Ovary (tissue), 3 donors: ENCODE results near the gene SERPINA5.

Experiments
- CTCF ChIP-seq, 3 donors: fragments of 450-650 bp in 2 of 3; fragments of 200-600 bp in 1 of 3; IDR thresholded peaks; one replicate each; pipeline versions ENCODE4 v1.5.1 to v1.8.0; 2016 to 2022; ENCODE audit warnings: antibody characterized with exemption in 3 of 3, mild to moderate bottlenecking in 1 of 3
- POLR2A ChIP-seq: fragments of 450-650 bp; IDR thresholded peaks from one replicate; pipeline ENCODE4 v1.6.1; 2017; ENCODE audit warnings: antibody characterized with exemption, mild to moderate bottlenecking, moderate library complexity
- donor health status: DM: no; HTN: no; CAD: no.

DNA sequence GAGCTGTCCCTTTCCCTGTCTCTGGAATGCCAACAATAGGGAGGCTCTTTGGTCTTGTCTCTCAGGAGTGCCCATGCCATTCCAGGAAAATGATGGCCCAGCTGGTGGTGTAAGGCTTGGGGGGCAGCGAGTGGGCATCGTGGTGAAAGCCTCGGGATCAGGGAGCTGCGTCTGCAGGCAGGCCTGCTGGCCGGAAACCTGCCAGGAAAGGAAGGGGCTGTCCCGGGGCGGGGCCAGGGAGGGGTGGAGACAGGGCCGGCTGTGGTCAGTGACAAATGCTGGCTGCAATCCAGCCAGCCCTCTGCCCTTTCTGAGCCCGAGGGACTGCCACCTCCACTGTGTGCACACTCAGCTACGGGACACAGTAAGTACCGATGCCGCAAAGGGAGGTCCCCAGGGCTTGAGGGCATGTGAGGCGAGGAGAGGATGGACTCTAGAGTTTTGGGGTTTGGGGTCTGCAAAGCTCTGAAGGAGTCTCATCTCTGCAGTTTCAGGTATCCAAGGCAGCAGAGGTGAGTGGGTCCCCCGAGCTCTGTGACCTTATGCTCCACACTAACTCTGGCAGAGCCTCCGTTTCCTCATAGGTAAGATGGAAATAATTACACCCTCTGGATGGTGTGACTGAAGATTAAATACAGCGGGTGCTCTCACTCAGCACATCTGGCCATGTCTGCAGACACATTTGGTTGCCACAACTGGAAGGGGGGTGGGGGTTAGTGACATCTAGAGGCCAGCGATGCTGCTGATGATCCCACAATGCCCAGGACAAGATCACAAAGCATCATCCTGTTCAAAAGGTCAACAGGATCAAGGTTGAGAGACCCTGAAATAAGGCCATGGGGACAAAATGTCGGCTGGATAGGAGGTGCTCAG, at the start of gene SERPINA5:
- TF ChIP-seq CTCF (IDR thresholded peaks at IDR 0.05), result no peak
- no peak for TF ChIP-seq POLR2A
